ENCODE measurements around the gene ZBTB16.

DNA sequence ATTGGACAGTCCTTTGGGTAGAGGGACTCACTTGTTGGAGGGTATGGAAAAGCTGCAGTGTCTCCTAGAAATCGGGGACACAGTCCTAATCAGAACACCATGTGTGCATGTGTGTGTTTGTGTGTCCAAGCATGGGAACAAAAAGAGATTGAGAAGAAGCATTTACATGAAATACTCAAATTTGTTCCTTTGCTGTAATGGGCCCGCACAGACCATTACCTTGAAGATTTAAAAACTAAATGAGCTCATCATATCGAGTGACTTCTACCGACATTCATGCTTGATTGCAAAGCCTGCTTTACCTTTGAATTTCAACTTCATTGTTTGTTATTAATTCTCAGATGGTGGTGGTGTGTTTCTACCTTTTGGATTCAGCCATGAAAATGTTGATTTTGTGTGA, 106.9 kb downstream of the ZBTB16 start:
- TF ChIP-seq, protein P1, sequence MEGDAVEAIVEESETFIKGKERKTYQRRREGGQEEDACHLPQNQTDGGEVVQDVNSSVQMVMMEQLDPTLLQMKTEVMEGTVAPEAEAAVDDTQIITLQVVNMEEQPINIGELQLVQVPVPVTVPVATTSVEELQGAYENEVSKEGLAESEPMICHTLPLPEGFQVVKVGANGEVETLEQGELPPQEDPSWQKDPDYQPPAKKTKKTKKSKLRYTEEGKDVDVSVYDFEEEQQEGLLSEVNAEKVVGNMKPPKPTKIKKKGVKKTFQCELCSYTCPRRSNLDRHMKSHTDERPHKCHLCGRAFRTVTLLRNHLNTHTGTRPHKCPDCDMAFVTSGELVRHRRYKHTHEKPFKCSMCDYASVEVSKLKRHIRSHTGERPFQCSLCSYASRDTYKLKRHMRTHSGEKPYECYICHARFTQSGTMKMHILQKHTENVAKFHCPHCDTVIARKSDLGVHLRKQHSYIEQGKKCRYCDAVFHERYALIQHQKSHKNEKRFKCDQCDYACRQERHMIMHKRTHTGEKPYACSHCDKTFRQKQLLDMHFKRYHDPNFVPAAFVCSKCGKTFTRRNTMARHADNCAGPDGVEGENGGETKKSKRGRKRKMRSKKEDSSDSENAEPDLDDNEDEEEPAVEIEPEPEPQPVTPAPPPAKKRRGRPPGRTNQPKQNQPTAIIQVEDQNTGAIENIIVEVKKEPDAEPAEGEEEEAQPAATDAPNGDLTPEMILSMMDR (IDR thresholded peaks at IDR 0.05) = no peak
- TF ChIP-seq POLR2A (IDR thresholded peaks at IDR 0.05) = no peak

Data from testis (tissue), 2 donors.